ENCODE results near the gene CLDN25.

The CLDN25 gene

GRCh38 chr11:113814181-113814580 lies 34.6 kb downstream of the CLDN25 start:
- no peak for DNase-seq

- DNase-seq = no peak
These were observed 37.6 kb downstream of the CLDN25 start for GRCh38 chr11:113817162-113817561.

GRCh38 chr11:113817626-113818025 lies 38.0 kb downstream of the CLDN25 start:
- no peak for DNase-seq

- no peak for DNase-seq
These were observed 38.8 kb downstream of the CLDN25 start for GRCh38 chr11:113818426-113818825.

- no peak for DNase-seq
These were observed 47.9 kb downstream of the CLDN25 start for GRCh38 chr11:113827477-113827876.

- no peak for DNase-seq
These were observed 48.6 kb downstream of the CLDN25 start for GRCh38 chr11:113828191-113828590.

GRCh38 chr11:113829751-113830150 lies 50.2 kb downstream of the CLDN25 start:
- DNase-seq = no peak
